ENCODE measurements around the gene ROPN1. TPM values are rescaled to one million over a fixed set of nuclear protein-coding genes. Genes with fewer than 3 reads are reported as not detected.

ROPN1 gene
- total and polyA plus RNA-seq, 2 of the 4 experiments (the other 2 are of a cell fraction): 0.03 to 0.18 TPM

- Histone ChIP-seq H3K4me1 (ENCODE audit: control insufficient read depth, insufficient read depth, low read length) (peaks cover 2% of the 10 kb centered on the region; the same call in 1 of the 2 replicates), H3K27ac (ENCODE audit: insufficient read depth, low read length) (no peak overlapping the region), H2AFZ (replicated peaks; ENCODE audit: low read length, poor library complexity) (no peak overlapping the region), H3K9me3 (ENCODE audit: control insufficient read depth, insufficient read depth, low read length) (no peaks in the 10 kb centered on the region), H2AK9ac (replicated peaks; ENCODE audit: low read depth, low read length, poor library complexity) (no peak overlapping the region), H3K4me3 (ENCODE audit: insufficient read depth, low read depth, low read length) (no peak overlapping the region), H4K5ac (ENCODE audit: low read depth, low read length) (0 out of 2 replicates have a peak overlapping the region, but pooled peaks have one; percentile 63), H3K9me1 (ENCODE audit: insufficient read depth, low read length) (no peaks in the 10 kb centered on the region), H2BK5ac (ENCODE audit: low read depth, low read length, poor library complexity, severe bottlenecking) (no peak overlapping the region), H3K4ac (ENCODE audit: low read depth, low read length) (no peak overlapping the region), H3K27me3 (ENCODE audit: control insufficient read depth, insufficient read depth, low read length) (no peaks in the 10 kb centered on the region), H3K36me3 (ENCODE audit: control insufficient read depth, insufficient read depth, low read length) (peaks cover 13% of the 10 kb centered on the region), H4K20me1 (ENCODE audit: insufficient read depth, low read length) (no peaks in the 10 kb centered on the region), H3K23ac (ENCODE audit: low read depth, low read length) (no peak overlapping the region), H4K8ac (ENCODE audit: low read depth in 2 of 2, low read length in 2 of 2) (no peak overlapping the region), H2AK5ac (ENCODE audit: low read depth, low read length) (no peak overlapping the region), H3K4me2 (ENCODE audit: low read depth, low read length) (no peak overlapping the region), H3K14ac (replicated peaks; ENCODE audit: low read depth, low read length) (no peak overlapping the region), H2BK20ac (ENCODE audit: low read depth, low read length) (no peak overlapping the region), H4K91ac (ENCODE audit: insufficient read depth, low read depth, low read length) (no peak overlapping the region), H3K56ac (ENCODE audit: extremely low read depth, insufficient read depth, low read length) (no peak overlapping the region), H3K9ac (ENCODE audit: low read depth, low read length) (no peak overlapping the region), H2BK15ac (ENCODE audit: low read depth, low read length) (no peak overlapping the region), H3K79me1 (ENCODE audit: low read depth in 1 of 2, low read length in 2 of 2) (peaks cover 4 to 9% of the 10 kb centered on the region in 2 experiments; a peak in 1 of 4 replicates), H3K18ac (ENCODE audit: low read depth, low read length) (no peak overlapping the region; the same call in 1 of the 2 replicates), H2BK120ac (ENCODE audit: low read depth, low read length) (no peak overlapping the region)
- in situ Hi-C loops (cut with MboI; ENCODE audit: low sequenced_read_pairs): no loop called here
- ChIA-PET CTCF (interaction anchor here (0.6 to 1.4 kb wide), 5 partner anchors 19 to 262 kb away, joined by 3 to 4 read pairs (median 3); partner anchors contain the start of genes CCDC14 and KALRN), POLR2A (ENCODE audit: unreplicated experiment) (no interaction called here)
- no peak for ATAC-seq (ENCODE audit: low read depth)
- intact Hi-C loops (cut with micrococcal nuclease): loop anchor here (2.0 kb wide), 1 partner anchor 138 kb away; no protein-coding TSS in a partner anchor
- no peak for DNase-seq
- WGBS, 2 experiments (ENCODE audit: extremely low coverage in 2 of 2, insufficient read length in 1 of 2): no CpG with 5 or more reads among the region's 2 CpGs
- BruUV-seq (replicated peaks): no TSS peak
- TF ChIP-seq MXI1 (IDR thresholded peaks at IDR 0.05; ENCODE audit: borderline replicate concordance, low read depth, low read length) (no peak), RFX5 (IDR thresholded peaks at IDR 0.05; ENCODE audit: low read depth, low read length) (no peak), CEBPB (IDR thresholded peaks at IDR 0.05; ENCODE audit: low read depth, low read length) (no peak), CTCF (conservative IDR thresholded peaks at IDR 0.05; ENCODE audit: low read depth, low read length) (peak; percentile 37), SMC3 (IDR thresholded peaks at IDR 0.05; ENCODE audit: low read depth, low read length) (peak; percentile 37; the same call in 1 of the 2 replicates), RAD21 (IDR thresholded peaks at IDR 0.05; ENCODE audit: low read length) (peak; percentile 48)
- dilution Hi-C loops (cut with HindIII; ENCODE audit: low sequenced_read_pairs, unreplicated experiment): no loop called here
These were observed 50.8 kb downstream of the ROPN1 start for GRCh38 chr3:123941121-123941520.

Data from IMR-90 (cell line).